HFFc6 (cell line): ENCODE results near the gene KDM3B. TPM values are rescaled to one million over a fixed set of nuclear protein-coding genes. Genes with fewer than 3 reads are reported as not detected.

ENCODE experiments used
- DNase-seq: peaks from one replicate; pipeline ENCODE4 v3.0.0-alpha.2; 2018
- H3K27ac Mint-ChIP-seq: 2 replicates; pipeline ENCODE4 v1.8.0; 2020; ENCODE audit warnings: mild to moderate bottlenecking, mixed read lengths
- H3K27me3 Mint-ChIP-seq: 2 replicates; pipeline ENCODE4 v1.8.0; 2021; ENCODE audit warnings: mild to moderate bottlenecking, moderate library complexity, mixed read lengths; ENCODE audit not compliant: insufficient read depth
- H3K36me3 Mint-ChIP-seq: 2 replicates; pipeline ENCODE4 v1.8.0; 2021; ENCODE audit warnings: low read depth, mixed read lengths
- H3K4me1 Mint-ChIP-seq: 2 replicates; pipeline ENCODE4 v1.8.0; 2020; ENCODE audit warnings: low read depth, mixed read lengths
- H3K4me3 Mint-ChIP-seq: 2 replicates; pipeline ENCODE4 v1.8.0; 2020; ENCODE audit warnings: mild to moderate bottlenecking, moderate library complexity, mixed read lengths
- H3K9me3 Mint-ChIP-seq: 2 replicates; pipeline ENCODE4 v1.8.0; 2020; ENCODE audit warnings: mild to moderate bottlenecking, mixed read lengths
- total RNA-seq, 6 experiments: library from RNA; stranded (reverse); fragmentation: NEBNext Ultra II Directional; extraction: Animal tissue kit (Norgen Biotek cat#: 25700); gene quantifications; 2 replicates in 1 of 6; 3 replicates in 5 of 6; pipeline ENCODE4 v1.2.3, GENCODE V29; 2021
- TF ChIP-seq, protein P1 (sequence below): fragments of 200-600 bp; sonication (generic); IDR thresholded peaks from 2 replicates; pipeline ENCODE4 v1.5.0; 2021; ENCODE audit warnings: antibody characterized with exemption, mild to moderate bottlenecking

KDM3B gene
- total RNA-seq, 6 experiments from 2014 or later, result 29.0 to 37.8 (median 33.3) TPM

DNA sequence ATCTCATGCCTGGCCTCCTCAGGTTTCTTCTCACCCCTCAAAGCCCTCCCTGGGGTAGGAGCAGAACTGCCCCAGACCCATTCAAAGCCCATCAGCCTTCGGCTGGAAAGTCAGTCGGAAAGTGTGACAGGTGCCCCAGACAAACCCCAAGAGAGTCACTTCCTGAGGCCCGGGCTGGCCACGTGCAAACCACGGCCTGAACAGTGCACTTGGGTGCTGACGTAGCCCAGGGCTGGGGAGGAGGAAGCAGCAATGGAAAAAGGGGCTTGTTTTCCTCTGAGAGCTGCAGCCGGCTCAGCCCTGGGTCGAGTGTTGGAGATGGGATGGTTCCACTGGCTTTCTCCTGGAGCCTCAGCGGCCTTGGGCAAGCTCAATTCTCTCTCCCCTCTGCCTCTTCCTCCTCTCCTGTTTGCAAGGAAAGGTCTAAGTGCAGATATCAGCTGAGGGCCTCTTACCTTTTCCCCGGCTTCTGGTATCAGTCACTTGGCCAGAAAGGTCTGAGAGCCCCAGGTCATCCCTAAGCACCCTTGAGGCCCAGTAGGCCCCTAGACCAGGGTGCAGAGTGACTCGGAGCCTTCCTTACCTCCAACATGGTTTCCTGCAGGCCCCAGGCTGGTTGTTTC, 106.9 kb downstream of the KDM3B start:
- Mint-ChIP-seq H3K4me3 (no peak overlapping the region), H3K4me1 (peaks cover 16% of the 10 kb centered on the region), H3K36me3 (no peaks in the 10 kb centered on the region), H3K27me3 (peaks cover 7% of the 10 kb centered on the region; the same call in 1 of the 2 replicates), H3K9me3 (no peaks in the 10 kb centered on the region), H3K27ac (no peak overlapping the region)
- TF ChIP-seq, protein P1, sequence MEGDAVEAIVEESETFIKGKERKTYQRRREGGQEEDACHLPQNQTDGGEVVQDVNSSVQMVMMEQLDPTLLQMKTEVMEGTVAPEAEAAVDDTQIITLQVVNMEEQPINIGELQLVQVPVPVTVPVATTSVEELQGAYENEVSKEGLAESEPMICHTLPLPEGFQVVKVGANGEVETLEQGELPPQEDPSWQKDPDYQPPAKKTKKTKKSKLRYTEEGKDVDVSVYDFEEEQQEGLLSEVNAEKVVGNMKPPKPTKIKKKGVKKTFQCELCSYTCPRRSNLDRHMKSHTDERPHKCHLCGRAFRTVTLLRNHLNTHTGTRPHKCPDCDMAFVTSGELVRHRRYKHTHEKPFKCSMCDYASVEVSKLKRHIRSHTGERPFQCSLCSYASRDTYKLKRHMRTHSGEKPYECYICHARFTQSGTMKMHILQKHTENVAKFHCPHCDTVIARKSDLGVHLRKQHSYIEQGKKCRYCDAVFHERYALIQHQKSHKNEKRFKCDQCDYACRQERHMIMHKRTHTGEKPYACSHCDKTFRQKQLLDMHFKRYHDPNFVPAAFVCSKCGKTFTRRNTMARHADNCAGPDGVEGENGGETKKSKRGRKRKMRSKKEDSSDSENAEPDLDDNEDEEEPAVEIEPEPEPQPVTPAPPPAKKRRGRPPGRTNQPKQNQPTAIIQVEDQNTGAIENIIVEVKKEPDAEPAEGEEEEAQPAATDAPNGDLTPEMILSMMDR, result no peak
- no peak for DNase-seq

DNA sequence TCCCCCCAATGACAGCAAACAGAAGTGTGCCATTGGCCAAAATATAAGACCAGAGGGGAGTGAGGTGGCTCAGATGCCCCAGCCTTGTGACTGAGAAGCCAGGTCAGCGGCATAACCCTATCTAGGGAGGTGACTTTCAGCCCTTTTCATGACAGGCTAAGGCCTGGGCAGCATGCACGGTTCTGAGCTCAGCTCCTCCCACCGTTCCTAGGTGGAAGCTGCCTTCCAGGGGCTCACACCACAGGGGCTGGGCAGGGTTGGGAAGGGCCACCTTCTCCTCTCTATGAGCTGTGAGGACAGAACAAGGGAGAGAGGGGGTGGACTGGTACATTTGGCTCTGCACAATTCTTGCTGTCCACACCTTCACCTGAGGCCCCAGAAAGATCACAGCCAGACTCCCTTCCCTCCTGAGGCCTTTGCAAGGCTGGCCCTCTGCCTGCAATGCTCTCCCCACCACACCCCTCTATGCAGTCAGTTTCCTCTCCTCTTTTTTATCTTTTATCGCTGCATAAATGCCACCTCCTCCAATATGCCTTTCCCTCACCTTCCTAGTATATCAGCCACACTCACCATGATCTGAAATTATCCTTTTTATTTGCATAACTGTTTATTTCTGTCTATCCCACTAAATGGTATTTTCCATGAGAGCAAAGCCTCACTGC, 107.7 kb downstream of the KDM3B start:
- Mint-ChIP-seq H3K36me3 (no peaks in the 10 kb centered on the region), H3K4me3 (no peak overlapping the region), H3K9me3 (no peaks in the 10 kb centered on the region), H3K27ac (no peak overlapping the region), H3K4me1 (peaks cover 16% of the 10 kb centered on the region), H3K27me3 (peaks cover 4% of the 10 kb centered on the region)
- TF ChIP-seq, protein P1, result no peak
- DNase-seq, result no peak

DNA sequence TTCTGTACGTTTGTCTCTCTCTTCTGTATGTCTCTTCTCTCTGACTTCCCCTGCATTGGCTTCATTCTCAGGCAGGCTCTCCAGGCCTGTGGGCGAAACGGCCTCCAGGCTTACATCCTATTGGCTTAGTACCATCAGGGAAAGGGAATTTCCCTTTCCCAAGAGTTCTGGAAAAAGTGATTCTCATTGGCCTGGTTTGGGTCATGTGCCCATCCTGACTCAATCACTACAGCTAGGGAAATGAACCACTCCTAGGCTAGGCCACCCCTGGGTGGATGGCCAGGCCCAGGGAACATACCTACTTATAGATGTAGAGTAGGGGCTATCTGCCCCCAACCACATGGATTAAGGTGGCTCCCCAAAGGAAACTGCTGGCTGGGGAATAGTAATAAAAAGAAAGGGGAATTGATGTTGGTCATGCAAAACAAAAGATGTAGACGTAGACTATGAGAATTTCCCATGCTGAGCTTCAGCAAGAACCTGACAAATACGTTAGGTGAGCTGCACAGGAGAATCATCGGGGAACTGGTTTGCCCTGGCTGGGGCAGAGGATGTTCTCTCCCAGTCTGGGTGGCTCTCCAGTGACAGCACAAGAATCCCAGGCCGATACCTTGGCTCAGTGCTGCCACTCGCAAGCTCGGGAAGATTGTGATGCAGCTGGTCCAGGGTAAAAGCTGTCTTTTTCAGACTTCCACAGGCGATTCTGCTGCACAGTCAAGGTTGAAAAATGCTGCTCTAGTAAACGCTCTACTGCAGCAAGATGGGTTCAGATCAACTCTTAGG, 109.0 kb downstream of the KDM3B start:
- peak; percentile 71 for DNase-seq
- Mint-ChIP-seq H3K36me3 (peaks cover 2% of the 10 kb centered on the region), H3K9me3 (peaks cover 10% of the 10 kb centered on the region), H3K4me1 (peaks cover 18% of the 10 kb centered on the region), H3K27ac (peak overlapping the region; percentile 58), H3K4me3 (no peak overlapping the region), H3K27me3 (peaks cover 14% of the 10 kb centered on the region)
- TF ChIP-seq, protein P1, result no peak

DNA sequence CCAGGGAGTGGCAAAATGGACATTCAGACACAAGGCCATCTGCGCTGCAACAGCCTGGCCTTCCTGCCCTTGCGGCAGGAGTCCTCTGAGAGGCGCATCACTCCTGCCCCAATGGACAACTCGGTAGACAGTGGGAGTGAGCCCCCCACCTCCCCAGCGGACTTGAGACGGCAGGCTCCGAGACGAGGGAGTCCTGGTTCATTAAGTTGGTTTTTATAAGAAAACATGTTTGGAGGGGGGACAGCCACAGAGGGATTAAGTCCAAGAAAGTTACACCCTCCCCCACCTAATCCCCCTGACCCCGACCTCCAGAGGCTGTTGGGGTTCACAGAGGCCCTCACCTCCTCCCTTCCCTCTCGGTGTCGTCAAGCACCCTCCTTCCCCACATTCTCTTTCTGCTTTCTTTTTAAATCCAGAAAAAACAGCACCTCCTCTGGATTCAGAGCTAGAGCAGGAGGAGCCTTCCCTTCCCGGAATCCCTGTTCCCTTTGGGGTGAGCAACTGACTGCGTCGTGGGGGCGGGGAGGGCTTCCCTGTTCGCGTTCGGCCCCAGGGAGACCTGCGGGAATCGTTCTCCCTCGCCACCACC, 111.0 kb downstream of the KDM3B start:
- peaks cover 30% of the 10 kb centered on the region for H3K9me3 Mint-ChIP-seq
- H3K36me3 Mint-ChIP-seq, result peaks cover 22% of the 10 kb centered on the region
- H3K4me1 Mint-ChIP-seq, result peaks cover 38% of the 10 kb centered on the region
- TF ChIP-seq, protein P1, result no peak
- H3K4me3 Mint-ChIP-seq, result peak overlapping the region; percentile 89
- no peak for DNase-seq
- peak overlapping the region; percentile 97 for H3K27ac Mint-ChIP-seq
- peaks cover 34% of the 10 kb centered on the region for H3K27me3 Mint-ChIP-seq

DNA sequence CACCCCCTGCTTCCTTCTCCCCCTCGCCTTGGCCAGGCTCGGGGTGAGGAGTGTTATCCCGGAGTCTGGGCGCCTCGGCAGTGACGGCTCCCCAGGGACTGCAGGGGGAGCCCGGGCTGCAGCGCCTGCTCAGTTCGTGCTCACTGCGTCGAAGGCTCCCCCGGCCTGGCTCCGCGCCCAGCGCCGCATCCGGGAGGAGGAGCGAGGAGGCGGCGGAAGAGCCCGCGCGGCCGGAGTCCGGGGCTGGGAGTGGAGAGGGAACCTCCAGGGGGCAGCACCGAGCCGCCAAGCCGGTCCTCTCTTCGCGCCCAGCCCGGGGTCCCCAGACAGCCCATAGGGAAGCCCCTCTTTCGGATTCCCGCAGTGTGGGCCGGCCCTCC, 111.5 kb downstream of the KDM3B start:
- DNase-seq, result peak; percentile 94
- peaks cover 42% of the 10 kb centered on the region for H3K4me1 Mint-ChIP-seq
- peak overlapping the region; percentile 97 for H3K27ac Mint-ChIP-seq
- TF ChIP-seq, protein P1, result peak; percentile 97
- H3K4me3 Mint-ChIP-seq, result peak overlapping the region; percentile 89
- peaks cover 26% of the 10 kb centered on the region for H3K36me3 Mint-ChIP-seq
- H3K9me3 Mint-ChIP-seq, result peaks cover 34% of the 10 kb centered on the region
- peaks cover 38% of the 10 kb centered on the region for H3K27me3 Mint-ChIP-seq
